NOMO-1 (cell line): ENCODE results near the gene ANO1.
"Not testable (repeated sequence)": the region's sequence is repeated elsewhere in the genome, so short reads cannot be mapped to it uniquely, and the experiment has no call there.

Experiments
- DNase-seq, 2 experiments: peaks; one replicate each; lab custom pipeline; 2025; ENCODE audit not compliant: unreplicated experiment in 2 of 2; lab: John Stamatoyannopoulos, UW

ANO1 gene

GRCh38 chr11:70204466-70204799 is 126.3 kb downstream of the ANO1 start:
- no peak for DNase-seq

GRCh38 chr11:70205049-70205725 is 127.1 kb downstream of the ANO1 start:
- no peak for DNase-seq

- DNase-seq, result no peak
Measured at GRCh38 chr11:70205766-70206165, 127.6 kb downstream of the ANO1 start.

GRCh38 chr11:70206226-70206981 is 128.3 kb downstream of the ANO1 start:
- no peak for DNase-seq

GRCh38 chr11:70206982-70207376 is 128.9 kb downstream of the ANO1 start:
- DNase-seq, result no peak

- no peak for DNase-seq
Measured at GRCh38 chr11:70207531-70208131, 129.5 kb downstream of the ANO1 start.

- no peak for DNase-seq
Measured at GRCh38 chr11:70209391-70209912, 131.3 kb downstream of the ANO1 start.

- DNase-seq, result no peak
Measured at GRCh38 chr11:70210051-70210501, 132.0 kb downstream of the ANO1 start.

GRCh38 chr11:70210530-70210929 is 132.4 kb downstream of the ANO1 start:
- DNase-seq, result no peak

- no peak for DNase-seq
Measured at GRCh38 chr11:70212227-70212811, 134.2 kb downstream of the ANO1 start.

- not testable (repeated sequence) for DNase-seq
Measured at GRCh38 chr11:70217388-70217787, 139.3 kb downstream of the ANO1 start.

- not testable (repeated sequence) for DNase-seq
Measured at GRCh38 chr11:70218076-70218475, 140.0 kb downstream of the ANO1 start.

GRCh38 chr11:70220136-70220535 is 142.0 kb downstream of the ANO1 start:
- DNase-seq, result peak; percentile 26 to 64

GRCh38 chr11:70220920-70221319 is 142.8 kb downstream of the ANO1 start:
- DNase-seq, result no peak

- no peak for DNase-seq
Measured at GRCh38 chr11:70225681-70226177, 147.6 kb downstream of the ANO1 start.

GRCh38 chr11:70226183-70226582 is 148.1 kb downstream of the ANO1 start:
- DNase-seq, result no peak

- no peak for DNase-seq
Measured at GRCh38 chr11:70226967-70227366, 148.8 kb downstream of the ANO1 start.

- DNase-seq, result no peak
Measured at GRCh38 chr11:70229737-70230136, 151.6 kb downstream of the ANO1 start.

- no peak for DNase-seq
Measured at GRCh38 chr11:70230151-70230839, 152.2 kb downstream of the ANO1 start.

- DNase-seq, result no peak
Measured at GRCh38 chr11:70230840-70231710, 153.0 kb downstream of the ANO1 start.
